Activated CD8-positive, alpha-beta memory T cell treated with anti-CD3 and anti-CD28 coated beads, Interleukin-2, amount 50 U/mL, for 1 hour (primary cell): ENCODE measurements around the gene HIPK4.
"Not testable (repeated sequence)": the region's sequence is repeated elsewhere in the genome, so short reads cannot be mapped to it uniquely, and the experiment has no call there.

ENCODE experiments used
- DNase-seq: peaks from one replicate; pipeline ENCODE4 v3.0.0-alpha.2; 2020; ENCODE audit errors: extremely low read depth

HIPK4 gene

GRCh38 chr19:40393894-40394815, 4.2 kb upstream of the HIPK4 start:
- DNase-seq: no peak

GRCh38 chr19:40392894-40393517, 3.0 kb upstream of the HIPK4 start:
- no peak for DNase-seq

DNA sequence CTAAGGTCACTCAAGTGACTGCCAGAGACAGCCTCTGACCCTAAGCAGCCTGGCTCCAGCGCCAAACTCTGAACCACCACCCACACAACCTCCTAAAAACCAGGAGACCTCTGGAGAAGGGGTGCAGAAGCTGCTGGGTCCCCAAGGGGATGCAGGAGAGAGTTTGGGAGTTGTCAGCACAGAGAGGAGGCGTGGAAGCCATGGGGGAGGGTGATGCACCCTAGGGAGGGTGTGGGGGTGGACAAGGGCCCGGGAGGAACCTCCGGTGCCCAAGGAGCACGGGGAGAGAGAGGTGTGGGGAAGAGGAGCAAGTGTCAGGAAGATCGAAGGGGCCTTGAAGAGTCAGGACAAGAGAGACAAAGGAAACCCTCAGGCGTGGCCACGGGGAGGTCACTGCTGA, 2.1 kb upstream of the HIPK4 start:
- no peak for DNase-seq

GRCh38 chr19:40389404-40390083, 437 bp downstream of the HIPK4 start:
- DNase-seq: no peak

- no peak for DNase-seq
Measured at GRCh38 chr19:40388481-40388880, 1.5 kb downstream of the HIPK4 start.

- DNase-seq: no peak
Measured at GRCh38 chr19:40387155-40387554, 2.8 kb downstream of the HIPK4 start.

DNA sequence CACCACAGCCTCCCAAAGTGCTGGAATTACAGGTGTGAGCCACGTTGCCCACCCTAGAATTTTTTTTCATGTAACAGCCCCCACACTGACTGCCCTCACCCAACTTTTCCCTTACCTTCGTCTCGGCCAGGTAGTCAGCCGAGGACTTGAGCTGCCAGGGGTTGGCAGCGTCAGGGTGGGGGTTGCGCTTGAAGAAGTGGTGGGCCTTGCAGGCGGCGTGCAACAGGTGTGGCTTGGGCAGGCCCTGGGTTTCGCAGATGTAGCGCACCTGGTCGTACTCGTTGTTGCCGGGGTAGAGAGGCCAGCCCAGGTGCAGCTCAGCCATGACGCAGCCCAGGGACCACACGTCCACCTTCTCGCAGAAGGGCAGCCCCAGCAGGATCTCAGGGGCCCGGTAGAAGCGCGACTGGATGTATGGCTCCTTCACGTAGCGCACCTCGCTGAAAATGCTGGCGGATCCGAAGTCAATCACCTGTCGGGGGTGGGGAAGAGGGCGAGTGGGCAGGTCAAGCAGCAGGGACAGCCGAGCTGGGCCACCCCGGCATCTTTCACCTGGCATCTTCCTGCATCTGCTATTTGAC, 6.2 kb downstream of the HIPK4 start:
- no peak for DNase-seq

DNA sequence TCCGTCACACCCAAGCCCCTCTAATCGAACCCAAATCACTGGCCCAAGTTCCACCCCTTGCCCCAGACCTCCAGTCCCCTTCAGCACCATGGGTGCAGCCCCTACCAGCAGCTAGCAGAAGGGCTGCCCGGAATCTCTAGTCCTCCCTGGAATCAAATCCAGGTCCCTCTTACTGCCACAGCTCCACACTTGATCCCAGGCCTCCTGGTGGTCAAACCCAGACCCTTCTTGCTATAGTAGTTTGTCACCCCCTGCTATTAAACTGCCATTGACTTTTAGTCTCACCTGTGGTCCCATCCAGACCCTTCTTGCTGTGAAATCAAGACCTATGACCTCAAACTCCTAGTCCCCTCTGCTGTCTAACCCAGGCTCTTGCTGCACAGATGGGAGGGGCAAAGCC, 8.7 kb downstream of the HIPK4 start:
- no peak for DNase-seq

DNA sequence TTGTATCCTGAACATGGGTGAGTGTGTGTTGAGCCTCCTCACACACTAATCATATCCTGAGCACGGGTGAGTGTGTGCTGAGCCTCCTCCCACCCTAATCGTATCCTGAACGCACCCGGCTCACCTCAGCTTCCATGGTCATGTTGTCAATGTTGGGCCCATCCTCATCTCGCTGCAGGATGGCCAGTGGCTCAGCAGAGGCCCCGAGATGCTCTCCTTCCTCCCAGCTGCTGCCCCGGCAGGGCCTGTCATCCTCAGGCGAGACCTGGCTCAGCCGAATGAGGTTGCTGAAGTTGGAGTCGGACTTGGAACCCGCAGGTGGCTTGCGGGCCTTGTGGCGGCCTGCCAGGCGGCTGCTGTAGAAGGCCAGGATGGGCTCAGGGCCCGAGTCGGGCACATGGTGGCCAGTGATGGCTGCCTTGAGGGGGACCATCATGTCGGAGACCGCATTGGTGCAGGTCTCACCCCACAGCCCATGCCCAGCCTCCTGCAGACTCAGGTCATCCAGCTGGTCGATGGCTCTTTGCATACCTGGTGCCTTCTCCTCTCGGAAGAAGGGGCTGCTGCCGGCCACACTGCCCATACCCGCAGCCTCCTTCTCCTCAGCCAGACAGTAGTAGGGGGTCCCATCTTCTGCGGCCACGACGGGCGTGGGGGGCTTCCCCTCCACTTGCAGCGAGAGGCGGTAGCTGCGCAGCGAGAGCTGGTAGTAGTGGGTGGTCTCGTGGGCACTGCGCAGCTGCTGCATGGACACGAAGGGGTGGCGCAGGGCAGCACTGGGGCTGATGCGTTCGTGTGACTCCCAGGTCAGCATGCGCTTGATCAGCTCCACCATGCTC, 9.6 kb downstream of the HIPK4 start:
- DNase-seq: no peak

DNA sequence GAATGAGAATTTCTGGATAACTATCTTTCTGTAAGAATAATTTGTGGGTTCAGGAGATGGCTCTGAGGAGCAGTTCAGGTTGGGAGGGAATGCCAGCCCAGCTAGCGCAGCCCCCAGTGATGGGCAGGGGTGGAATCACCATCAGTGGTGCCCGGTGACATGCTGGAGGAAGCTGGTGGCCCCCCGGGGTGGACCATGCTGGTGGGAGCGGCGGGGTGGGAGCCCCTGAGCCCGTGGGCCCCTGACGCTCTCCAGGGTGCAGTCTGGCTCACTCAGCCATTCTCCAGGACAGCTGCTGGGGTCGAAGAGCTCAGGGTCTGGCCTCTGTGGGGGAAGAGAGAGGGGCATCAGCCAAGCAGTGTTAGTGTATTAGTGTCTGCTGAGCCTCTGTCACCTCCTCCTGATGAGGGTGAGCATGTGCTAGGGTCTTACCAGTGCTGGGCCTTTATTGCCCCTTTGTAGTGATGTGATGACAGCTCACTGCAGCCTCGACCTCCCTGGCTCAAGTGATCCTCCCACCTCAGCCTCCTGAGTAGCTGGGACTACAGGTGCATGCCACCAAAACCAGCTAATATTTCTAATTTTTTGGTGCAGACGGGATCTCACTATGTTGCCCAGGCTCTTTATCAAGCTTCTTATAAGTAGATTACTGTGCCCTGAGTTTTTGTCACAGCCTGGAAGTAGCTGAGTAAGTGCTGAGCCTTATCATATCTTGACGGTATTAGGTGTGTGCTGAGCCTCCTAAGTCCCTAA, 10.4 kb downstream of the HIPK4 start:
- no peak for DNase-seq

GRCh38 chr19:40378509-40378908, 11.5 kb downstream of the HIPK4 start:
- no peak for DNase-seq

- no peak for DNase-seq
Measured at GRCh38 chr19:40377876-40378385, 12.1 kb downstream of the HIPK4 start.

- no peak for DNase-seq
Measured at GRCh38 chr19:40376286-40376862, 13.6 kb downstream of the HIPK4 start.

- DNase-seq: no peak
Measured at GRCh38 chr19:40374084-40374483, 15.9 kb downstream of the HIPK4 start.

- DNase-seq: no peak
Measured at GRCh38 chr19:40371802-40372122, 18.2 kb downstream of the HIPK4 start.

DNA sequence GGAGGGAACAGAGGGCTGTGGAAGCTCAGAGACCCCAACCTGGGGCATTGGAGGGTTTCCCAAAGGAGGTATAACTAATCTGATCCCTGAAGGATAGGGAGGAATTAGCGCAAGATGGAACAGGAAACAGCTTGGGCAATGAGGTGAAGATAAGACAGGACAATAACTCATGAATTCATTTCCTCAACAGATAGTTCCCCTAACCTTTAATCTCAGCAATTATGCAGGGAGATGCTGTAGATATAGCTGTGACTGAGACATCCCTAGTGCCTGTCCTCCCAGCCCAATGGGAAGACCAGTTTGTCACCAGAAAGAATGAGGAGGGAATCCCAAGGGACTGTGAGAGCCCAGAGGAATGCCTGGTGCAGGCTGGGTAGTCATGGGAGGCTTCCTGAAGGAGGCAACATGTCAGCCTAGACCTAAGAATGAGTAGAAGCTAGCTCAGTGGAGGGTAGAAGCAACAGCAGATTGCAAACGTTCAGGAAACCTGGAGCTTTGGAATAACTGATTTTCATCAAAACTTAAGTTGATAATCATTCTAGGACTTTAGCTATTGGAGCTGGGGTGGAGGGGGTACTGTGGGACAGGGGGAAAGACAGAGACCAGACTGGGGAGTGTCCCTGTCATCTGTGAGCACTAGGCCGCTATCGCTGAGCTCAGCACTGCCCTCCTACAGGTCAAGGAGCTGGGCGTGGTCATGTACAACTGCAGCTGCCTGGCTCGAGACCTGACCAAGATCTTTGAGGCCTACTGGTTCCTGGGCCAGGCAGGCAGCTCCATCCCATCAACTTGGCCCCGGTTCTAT, 18.8 kb downstream of the HIPK4 start:
- no peak for DNase-seq

- DNase-seq: not testable (repeated sequence)
Measured at GRCh38 chr19:40370253-40370652, 19.7 kb downstream of the HIPK4 start.

GRCh38 chr19:40369797-40370196, 20.2 kb downstream of the HIPK4 start:
- DNase-seq: no peak
